Endothelial cell of umbilical vein (primary cell): ENCODE data around the gene MAGOHB.

Experiments
- EZH2 ChIP-seq: IDR thresholded peaks from 2 replicates; pipeline ENCODE4 v1.6.1; 2012; ENCODE audit warnings: borderline replicate concordance, low read depth, mild to moderate bottlenecking, moderate library complexity, low read length, inconsistent platforms; ENCODE audit not compliant: severe bottlenecking
- FOS ChIP-seq: IDR thresholded peaks from 2 replicates; pipeline ENCODE4 v1.6.1; 2011; ENCODE audit warnings: mild to moderate bottlenecking, low read length, moderate library complexity, borderline replicate concordance; ENCODE audit not compliant: insufficient read depth
- GATA2 ChIP-seq: IDR thresholded peaks from 2 replicates; pipeline ENCODE4 v1.7.0; 2011; ENCODE audit warnings: low read depth, mild to moderate bottlenecking, moderate library complexity, mixed read lengths, low read length; ENCODE audit not compliant: insufficient read length, insufficient read depth
- JUN ChIP-seq: IDR thresholded peaks from 2 replicates; pipeline ENCODE4 v1.6.1; 2011; ENCODE audit warnings: borderline replicate concordance, low read depth; ENCODE audit not compliant: insufficient read length, insufficient read depth
- MYC ChIP-seq: IDR thresholded peaks from one replicate; pipeline ENCODE4 v1.6.1; 2011; ENCODE audit warnings: mild to moderate bottlenecking, low read depth, low read length
- POLR2A ChIP-seq: IDR thresholded peaks from 2 replicates; pipeline ENCODE4 v1.6.1; 2012; ENCODE audit warnings: low read depth, mild to moderate bottlenecking, control low read depth, low read length
- POLR2AphosphoS5 ChIP-seq: IDR thresholded peaks from 2 replicates; pipeline ENCODE4 v1.6.1; 2012; ENCODE audit warnings: low read depth, mild to moderate bottlenecking, control low read depth, low read length, moderate library complexity; ENCODE audit not compliant: insufficient read depth
- TF ChIP-seq, protein P1 (sequence below), 2 donors: IDR thresholded peaks; 1 replicate in 1 of 2; 2 replicates in 1 of 2; pipeline ENCODE4 v1.5.1; 2011; ENCODE audit warnings: low read length in 2 of 2, mild to moderate bottlenecking in 2 of 2, moderate library complexity in 2 of 2, control low read depth in 1 of 2, inconsistent platforms in 1 of 2, low read depth in 1 of 2; ENCODE audit not compliant: insufficient read depth in 1 of 2; ENCODE audit errors: extremely low read depth in 1 of 2
- TF ChIP-seq, protein P2 (sequence below): IDR thresholded peaks from 2 replicates; pipeline ENCODE4 v1.6.1; 2011; ENCODE audit not compliant: insufficient read depth, insufficient read length

DNA sequence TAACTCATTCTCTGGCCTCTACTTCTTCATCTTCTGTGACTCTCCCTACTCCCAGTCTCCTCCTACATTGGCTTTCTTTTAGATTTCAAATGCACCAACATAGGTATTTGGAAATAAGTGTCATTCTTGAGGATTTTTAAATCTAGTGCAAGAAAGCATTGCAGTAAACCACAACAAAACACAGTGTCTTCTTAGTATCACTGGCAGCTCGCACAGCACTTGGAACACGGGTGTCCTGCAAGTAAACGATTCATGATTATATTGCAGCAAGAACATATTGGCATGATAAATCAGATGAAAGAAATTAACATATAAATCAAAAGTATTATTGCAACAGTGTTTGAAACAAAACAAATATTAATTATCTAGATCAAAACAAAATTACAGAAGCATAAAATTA is 45.6 kb downstream of the MAGOHB start:
- TF ChIP-seq, protein P1, sequence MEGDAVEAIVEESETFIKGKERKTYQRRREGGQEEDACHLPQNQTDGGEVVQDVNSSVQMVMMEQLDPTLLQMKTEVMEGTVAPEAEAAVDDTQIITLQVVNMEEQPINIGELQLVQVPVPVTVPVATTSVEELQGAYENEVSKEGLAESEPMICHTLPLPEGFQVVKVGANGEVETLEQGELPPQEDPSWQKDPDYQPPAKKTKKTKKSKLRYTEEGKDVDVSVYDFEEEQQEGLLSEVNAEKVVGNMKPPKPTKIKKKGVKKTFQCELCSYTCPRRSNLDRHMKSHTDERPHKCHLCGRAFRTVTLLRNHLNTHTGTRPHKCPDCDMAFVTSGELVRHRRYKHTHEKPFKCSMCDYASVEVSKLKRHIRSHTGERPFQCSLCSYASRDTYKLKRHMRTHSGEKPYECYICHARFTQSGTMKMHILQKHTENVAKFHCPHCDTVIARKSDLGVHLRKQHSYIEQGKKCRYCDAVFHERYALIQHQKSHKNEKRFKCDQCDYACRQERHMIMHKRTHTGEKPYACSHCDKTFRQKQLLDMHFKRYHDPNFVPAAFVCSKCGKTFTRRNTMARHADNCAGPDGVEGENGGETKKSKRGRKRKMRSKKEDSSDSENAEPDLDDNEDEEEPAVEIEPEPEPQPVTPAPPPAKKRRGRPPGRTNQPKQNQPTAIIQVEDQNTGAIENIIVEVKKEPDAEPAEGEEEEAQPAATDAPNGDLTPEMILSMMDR (IDR thresholded peaks at IDR 0.05; ENCODE audit: extremely low read depth in 1 of 2, insufficient read depth in 1 of 2, low read depth in 1 of 2, low read length in 2 of 2): no peak
- no peak for TF ChIP-seq POLR2AphosphoS5
- TF ChIP-seq EZH2: no peak
- no peak for TF ChIP-seq JUN
- TF ChIP-seq POLR2A: no peak
- TF ChIP-seq, protein P2, sequence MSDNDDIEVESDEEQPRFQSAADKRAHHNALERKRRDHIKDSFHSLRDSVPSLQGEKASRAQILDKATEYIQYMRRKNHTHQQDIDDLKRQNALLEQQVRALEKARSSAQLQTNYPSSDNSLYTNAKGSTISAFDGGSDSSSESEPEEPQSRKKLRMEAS: no peak
- TF ChIP-seq MYC: no peak
- TF ChIP-seq GATA2: no peak
- no peak for TF ChIP-seq FOS
